Choroid plexus epithelial cell (primary cell): Measurements from ENCODE around the gene PTPRK.

Experiments
- DNase-seq: peaks from one replicate; pipeline ENCODE4 v3.0.0-alpha.2; 2010; ENCODE audit warnings: low read depth
- H3K4me3 ChIP-seq: 2 replicates; pipeline ENCODE4 v1.5.1; 2011; ENCODE audit warnings: low read depth, mild to moderate bottlenecking, control low read depth, low read length, moderate library complexity
- CTCF ChIP-seq: conservative IDR thresholded peaks from 2 replicates; pipeline ENCODE4 v1.5.1; 2011; ENCODE audit warnings: low read depth, mild to moderate bottlenecking, control low read depth, inconsistent platforms, low read length, moderate library complexity

Gene PTPRK

DNA sequence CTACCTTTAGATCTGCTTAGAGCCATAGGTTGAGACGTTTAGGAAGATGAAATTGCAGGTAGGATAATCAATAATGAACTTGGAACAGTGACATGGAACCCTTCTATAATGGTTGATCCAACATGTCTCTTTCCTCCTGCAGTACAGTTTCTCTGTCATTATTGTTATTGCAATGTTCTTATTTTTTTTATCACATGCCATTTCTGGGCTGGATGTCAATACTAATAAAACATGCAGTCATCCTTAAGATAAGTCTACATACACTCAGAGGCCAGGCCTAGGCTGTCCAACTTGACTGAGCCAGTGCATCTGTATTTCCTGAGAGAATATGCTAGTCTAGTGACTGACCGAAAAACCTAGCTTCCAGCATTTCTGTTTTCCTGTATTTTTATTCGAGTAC is 544.3 kb downstream of the PTPRK start:
- H3K4me3 ChIP-seq = no peak overlapping the region
- TF ChIP-seq CTCF = no peak
- no peak for DNase-seq

DNA sequence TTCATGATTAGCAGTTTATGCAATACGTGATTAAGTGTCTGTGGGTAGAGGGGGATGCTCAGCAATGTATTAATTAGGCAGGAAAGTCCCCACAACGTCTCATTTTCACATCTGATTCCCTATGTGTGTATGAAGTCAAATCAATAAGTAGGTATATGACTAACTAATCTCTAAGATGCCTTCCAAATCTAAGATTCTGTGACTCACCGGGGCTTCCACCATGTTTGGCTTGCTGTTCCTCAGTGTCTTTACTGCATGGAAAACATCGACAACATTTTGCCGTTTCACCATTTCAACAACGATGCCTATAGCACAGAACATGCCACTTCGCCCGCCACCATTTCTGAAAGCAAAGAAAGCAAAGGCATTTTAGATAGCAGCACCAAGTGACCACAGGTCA is 547.6 kb downstream of the PTPRK start:
- H3K4me3 ChIP-seq = no peak overlapping the region
- DNase-seq = no peak
- TF ChIP-seq CTCF = no peak

DNA sequence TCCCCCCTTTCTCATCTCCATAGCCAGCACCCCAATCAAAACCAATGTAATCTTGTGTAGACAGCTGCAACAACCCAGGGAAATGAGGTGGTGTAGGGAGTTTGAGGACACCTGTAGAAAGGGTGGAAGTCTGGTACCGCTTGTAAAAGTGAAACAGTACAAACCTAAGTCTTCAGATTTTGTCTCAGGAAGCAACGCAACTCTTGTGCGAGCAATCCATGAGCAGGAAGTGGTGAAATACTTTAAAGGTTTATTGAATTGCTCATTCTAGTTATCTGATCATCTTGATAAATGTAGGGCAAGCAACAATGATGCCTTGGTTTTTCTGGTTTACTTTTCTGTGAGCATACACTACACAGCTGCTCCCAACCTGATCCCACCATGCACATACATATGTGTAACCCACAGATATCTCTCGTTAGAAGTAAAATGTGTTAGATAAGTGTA is 548.4 kb downstream of the PTPRK start:
- peak; percentile 91 for DNase-seq
- no peak for TF ChIP-seq CTCF
- peak overlapping the region; percentile 29 for H3K4me3 ChIP-seq

- TF ChIP-seq CTCF = no peak
- H3K4me3 ChIP-seq = no peak overlapping the region
- no peak for DNase-seq
Observed at GRCh38 chr6:127971386-127971785, 549.0 kb downstream of the PTPRK start.

DNA sequence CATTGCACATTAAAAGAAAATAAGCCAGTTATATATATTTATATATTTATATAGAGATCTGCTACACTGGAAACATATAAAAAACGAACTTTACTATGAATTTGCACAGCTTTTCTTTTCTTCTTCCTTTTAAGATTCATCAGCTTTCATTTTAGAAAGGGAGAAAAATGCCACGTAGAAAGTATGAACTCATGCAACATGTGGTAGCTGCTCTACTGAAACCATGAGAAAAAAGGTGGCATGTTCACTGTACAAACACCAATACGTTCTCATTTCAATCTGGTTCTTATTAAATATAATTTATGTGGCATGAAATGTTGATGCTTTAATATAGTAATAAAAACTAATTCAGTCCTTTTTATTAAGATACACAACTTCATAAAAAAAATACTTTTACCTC is 550.7 kb downstream of the PTPRK start:
- no peak for DNase-seq
- H3K4me3 ChIP-seq = no peak overlapping the region
- no peak for TF ChIP-seq CTCF

GRCh38 chr6:127968394-127968793 is 552.0 kb downstream of the PTPRK start:
- TF ChIP-seq CTCF = no peak
- H3K4me3 ChIP-seq = no peak overlapping the region
- no peak for DNase-seq

DNA sequence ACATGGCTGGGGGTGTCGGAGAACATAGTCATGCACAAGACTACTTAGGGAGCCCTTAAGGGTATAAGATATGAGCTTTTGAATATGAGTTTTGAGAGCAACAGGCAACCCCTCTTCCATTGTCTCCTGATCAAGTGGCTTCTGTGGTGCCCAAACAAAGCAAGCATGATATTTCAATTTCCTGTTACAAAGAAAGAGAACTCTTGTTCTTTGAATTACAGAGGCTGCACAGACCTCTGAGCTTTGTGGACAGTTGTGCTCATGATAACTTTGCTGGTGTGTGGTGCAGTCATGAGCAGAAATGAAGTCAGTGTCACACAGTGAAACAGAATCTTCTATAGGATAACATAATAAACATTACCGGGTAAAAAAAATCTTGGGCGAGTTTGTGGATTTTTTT is 552.7 kb downstream of the PTPRK start:
- no peak overlapping the region for H3K4me3 ChIP-seq
- DNase-seq = no peak
- no peak for TF ChIP-seq CTCF
